Measurements from ENCODE around the gene SHTN1.

- TF ChIP-seq CTCF (conservative IDR thresholded peaks at IDR 0.05; ENCODE audit: low read depth, low read length) (no peak), POLR2A (IDR thresholded peaks at IDR 0.05; ENCODE audit: low read depth, low read length) (no peak), RCOR1 (IDR thresholded peaks at IDR 0.05; ENCODE audit: insufficient replicate concordance, low read length) (no peak), BHLHE40 (IDR thresholded peaks at IDR 0.05; ENCODE audit: low read depth, low read length) (no peak), RFX5 (IDR thresholded peaks at IDR 0.05; ENCODE audit: low read depth, low read length) (no peak)
Observed at GRCh38 chr10:116918583-116918982, 86.4 kb downstream of the SHTN1 start.
